ENCODE data around the gene MAOB. TPM values are rescaled to one million over a fixed set of nuclear protein-coding genes. Genes with fewer than 3 reads are reported as not detected.

The MAOB gene
- total and polyA plus RNA-seq, 5 donors from 2014 or later, result 0.13 TPM; not detected in 4

DNA sequence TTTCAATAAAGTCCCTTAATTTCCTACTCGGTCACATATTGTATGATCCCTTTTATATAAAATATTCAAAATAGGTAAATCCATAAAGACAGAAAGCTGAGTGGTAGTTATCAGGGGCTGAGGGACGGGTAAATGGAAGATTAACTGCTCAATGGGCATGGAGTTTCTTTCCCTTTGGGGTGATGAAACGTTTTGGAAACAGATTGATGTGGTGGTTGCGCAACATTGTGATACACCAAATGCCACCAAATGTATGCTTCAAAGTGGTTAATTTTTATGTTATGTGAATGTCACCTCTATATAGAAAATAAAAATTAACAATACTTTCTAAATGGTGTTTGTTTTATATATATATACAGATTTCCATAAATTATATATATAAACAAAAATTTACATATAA is 15.0 kb upstream of the MAOB start:
- Mint-ChIP-seq H3K27ac (no peak overlapping the region), H3K4me3 (no peak overlapping the region), H3K27me3 (peaks cover 4% of the 10 kb centered on the region), H3K4me1 (no peaks in the 10 kb centered on the region), H3K9me3 (no peaks in the 10 kb centered on the region), H3K36me3 (no peaks in the 10 kb centered on the region)
- no peak for ATAC-seq (ENCODE audit: low read depth in 2 of 2)
- Histone ChIP-seq H3K27ac (ENCODE audit: insufficient read depth, low read length, poor library complexity, severe bottlenecking) (no peak overlapping the region), H3K9me3 (ENCODE audit: control insufficient read depth in 2 of 2, low read length in 2 of 2) (no peaks in the 10 kb centered on the region), H3K4me1 (ENCODE audit: control insufficient read depth, insufficient read depth, low read length, poor library complexity, severe bottlenecking) (no peaks in the 10 kb centered on the region), H3K27me3 (ENCODE audit: control insufficient read depth, insufficient read depth, low read length) (no peaks in the 10 kb centered on the region), H3K4me3 (ENCODE audit: low read depth, low read length) (no peak overlapping the region), H3K36me3 (ENCODE audit: control insufficient read depth, insufficient read depth, low read length) (no peaks in the 10 kb centered on the region)
- no peak for DNase-seq

DNA sequence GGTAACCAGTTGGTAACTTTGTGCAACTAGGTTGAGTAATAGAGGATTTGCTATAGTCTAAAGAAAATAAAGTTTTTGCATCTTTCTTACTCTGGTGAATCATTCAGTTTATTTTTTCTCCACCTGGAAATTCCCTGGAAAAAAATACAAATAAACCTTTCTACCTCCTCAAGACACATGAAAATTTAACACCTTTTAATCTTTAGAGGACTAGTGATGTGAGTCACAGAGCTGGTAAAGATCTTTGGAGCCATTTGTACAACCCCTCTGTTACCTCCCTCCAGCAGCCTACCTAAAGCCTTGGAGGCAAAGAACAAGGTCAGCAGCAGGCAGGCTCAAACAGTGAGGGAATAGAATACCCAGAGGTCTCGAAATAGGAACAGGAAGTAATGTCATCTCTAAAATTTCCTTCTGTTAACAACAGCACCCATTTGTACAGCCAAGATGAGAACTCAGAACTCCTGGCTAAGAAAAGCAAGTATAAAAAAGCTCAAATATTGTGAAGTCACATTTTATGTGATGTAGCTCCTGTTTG is 10.2 kb upstream of the MAOB start:
- H3K4me1 Mint-ChIP-seq, result no peaks in the 10 kb centered on the region
- DNase-seq (no peak), ATAC-seq (ENCODE audit: low read depth in 2 of 2) (no peak)
- Histone ChIP-seq H3K4me1 (ENCODE audit: control insufficient read depth, insufficient read depth, low read length, poor library complexity, severe bottlenecking) (no peaks in the 10 kb centered on the region), H3K27me3 (ENCODE audit: control insufficient read depth, insufficient read depth, low read length) (no peaks in the 10 kb centered on the region), H3K36me3 (ENCODE audit: control insufficient read depth, insufficient read depth, low read length) (no peaks in the 10 kb centered on the region), H3K4me3 (ENCODE audit: low read depth, low read length) (no peak overlapping the region), H3K27ac (ENCODE audit: insufficient read depth, low read length, poor library complexity, severe bottlenecking) (no peak overlapping the region), H3K9me3 (ENCODE audit: control insufficient read depth in 2 of 2, low read length in 2 of 2) (peaks cover 0 to 2% of the 10 kb centered on the region in 2 experiments)
- no peaks in the 10 kb centered on the region for H3K36me3 Mint-ChIP-seq
- peaks cover 0 to 2% (median 0%) of the 10 kb centered on the region in 7 donors for H3K9me3 Mint-ChIP-seq
- H3K27me3 Mint-ChIP-seq, result peaks cover 9% of the 10 kb centered on the region
- H3K27ac Mint-ChIP-seq, result no peak overlapping the region
- no peak overlapping the region for H3K4me3 Mint-ChIP-seq

DNA sequence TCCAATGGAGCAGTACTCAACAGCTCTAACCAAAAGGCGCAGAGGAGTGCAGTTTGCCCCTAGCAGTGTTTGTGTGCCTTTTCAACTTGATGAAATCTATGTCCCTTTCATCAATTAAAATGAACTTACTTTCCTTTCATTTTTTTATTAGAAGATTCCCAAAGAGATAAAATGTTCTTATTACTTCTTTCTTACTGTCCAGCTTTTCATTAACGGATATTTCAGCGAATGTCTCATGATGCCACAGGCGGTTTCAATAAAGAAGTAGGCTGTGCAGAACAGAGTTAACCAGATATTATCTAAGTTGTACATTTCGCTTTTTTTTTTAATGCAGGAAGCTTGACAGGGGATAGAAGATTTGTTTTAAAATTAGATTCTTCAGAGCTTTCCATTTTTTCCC is 3.4 kb upstream of the MAOB start:
- H3K4me3 ChIP-seq (ENCODE audit: low read depth, low read length), result no peak overlapping the region
- H3K36me3 ChIP-seq (ENCODE audit: control insufficient read depth, insufficient read depth, low read length), result no peaks in the 10 kb centered on the region
- peaks cover 6% of the 10 kb centered on the region for H3K27me3 ChIP-seq (ENCODE audit: control insufficient read depth, insufficient read depth, low read length)
- Mint-ChIP-seq H3K27ac (no peak overlapping the region), H3K4me1 (peaks cover 0 to 2% (median 0%) of the 10 kb centered on the region in 4 donors), H3K27me3 (peaks cover 16% of the 10 kb centered on the region), H3K9me3 (peaks cover 0 to 2% (median 0%) of the 10 kb centered on the region in 7 donors), H3K4me3 (no peak overlapping the region), H3K36me3 (no peaks in the 10 kb centered on the region)
- H3K4me1 ChIP-seq (ENCODE audit: control insufficient read depth, insufficient read depth, low read length, poor library complexity, severe bottlenecking), result no peaks in the 10 kb centered on the region
- H3K9me3 ChIP-seq (ENCODE audit: control insufficient read depth in 2 of 2, low read length in 2 of 2), result peaks cover 0 to 2% of the 10 kb centered on the region in 2 experiments
- H3K27ac ChIP-seq (ENCODE audit: insufficient read depth, low read length, poor library complexity, severe bottlenecking), result no peak overlapping the region
- DNase-seq (no peak), ATAC-seq (ENCODE audit: low read depth in 2 of 2) (no peak)

DNA sequence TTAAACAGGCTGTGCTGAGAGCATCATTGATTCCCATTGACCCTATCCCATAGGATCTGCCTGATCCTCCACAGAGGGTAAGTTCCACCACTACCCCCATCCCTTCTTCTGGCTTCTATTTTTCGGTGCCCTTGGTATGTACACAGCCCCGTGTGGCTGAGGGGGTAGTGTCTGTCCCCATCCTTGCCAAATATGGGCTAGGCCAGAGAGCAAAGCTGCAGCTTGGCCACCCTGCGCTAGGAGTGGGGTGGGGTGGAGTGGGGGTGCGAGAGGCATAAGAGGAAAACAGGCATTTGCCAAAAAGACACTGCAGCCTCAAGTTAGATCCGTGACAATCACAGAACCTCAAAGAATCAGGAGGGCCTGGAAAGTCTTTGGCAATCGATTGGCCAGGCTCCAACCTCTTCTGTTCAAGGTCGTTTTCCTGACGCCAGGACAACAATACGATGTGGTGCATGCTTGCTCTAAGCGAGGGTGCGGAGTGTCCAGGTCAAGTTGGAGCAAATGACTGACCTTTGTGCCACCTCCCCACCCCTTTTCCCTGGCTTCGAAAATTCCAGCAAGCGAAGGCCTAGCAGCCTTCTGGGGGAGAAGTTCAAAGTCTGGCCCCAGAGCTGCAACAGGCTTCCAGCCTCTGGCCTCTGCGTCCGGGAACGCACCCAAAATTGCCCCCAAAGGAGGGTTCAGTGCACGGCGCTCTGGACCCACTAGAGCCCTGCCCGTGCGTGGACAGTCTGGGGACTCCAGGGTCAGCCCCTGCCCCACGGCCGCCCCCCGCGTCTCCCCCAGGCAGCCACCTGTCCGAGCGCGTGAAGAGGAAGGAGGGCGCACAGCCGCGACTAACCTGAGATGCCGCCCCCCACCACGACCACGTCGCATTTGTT is 598 bp downstream of the MAOB start:
- Mint-ChIP-seq H3K4me1 (peaks cover 0 to 2% (median 0%) of the 10 kb centered on the region in 4 donors), H3K36me3 (no peaks in the 10 kb centered on the region), H3K27ac (no peak overlapping the region), H3K9me3 (no peaks in the 10 kb centered on the region), H3K4me3 (no peak overlapping the region), H3K27me3 (peaks cover 19% of the 10 kb centered on the region)
- Histone ChIP-seq H3K27ac (ENCODE audit: insufficient read depth, low read length, poor library complexity, severe bottlenecking) (no peak overlapping the region), H3K36me3 (ENCODE audit: control insufficient read depth, insufficient read depth, low read length) (no peaks in the 10 kb centered on the region), H3K4me1 (ENCODE audit: control insufficient read depth, insufficient read depth, low read length, poor library complexity, severe bottlenecking) (no peaks in the 10 kb centered on the region), H3K4me3 (ENCODE audit: low read depth, low read length) (no peak overlapping the region), H3K9me3 (ENCODE audit: control insufficient read depth in 2 of 2, low read length in 2 of 2) (no peaks in the 10 kb centered on the region), H3K27me3 (ENCODE audit: control insufficient read depth, insufficient read depth, low read length) (peaks cover 9% of the 10 kb centered on the region)
- DNase-seq (no peak), ATAC-seq (ENCODE audit: low read depth in 2 of 2) (no peak)

DNA sequence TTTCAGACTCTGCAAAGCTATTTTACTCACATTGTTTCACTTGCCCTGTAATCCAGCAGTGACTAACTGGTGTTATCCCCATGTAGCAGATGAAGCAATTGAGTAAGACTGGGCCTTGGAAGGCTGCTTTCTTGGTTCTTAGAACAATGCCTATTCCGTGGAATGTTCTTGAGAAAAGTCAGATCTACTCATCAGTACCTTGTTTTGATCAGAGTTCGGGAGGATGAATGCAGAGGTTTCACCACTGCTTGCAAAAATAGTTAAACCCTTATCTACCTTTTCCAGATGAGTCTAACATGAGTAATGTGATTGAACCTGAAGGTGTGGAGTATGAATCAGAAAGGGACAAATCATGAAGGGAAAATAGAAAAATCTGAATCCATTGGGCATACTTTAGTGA is 1.8 kb downstream of the MAOB start:
- Mint-ChIP-seq H3K36me3 (no peaks in the 10 kb centered on the region), H3K4me3 (no peak overlapping the region)
- ATAC-seq (ENCODE audit: low read depth in 2 of 2), result no peak

DNA sequence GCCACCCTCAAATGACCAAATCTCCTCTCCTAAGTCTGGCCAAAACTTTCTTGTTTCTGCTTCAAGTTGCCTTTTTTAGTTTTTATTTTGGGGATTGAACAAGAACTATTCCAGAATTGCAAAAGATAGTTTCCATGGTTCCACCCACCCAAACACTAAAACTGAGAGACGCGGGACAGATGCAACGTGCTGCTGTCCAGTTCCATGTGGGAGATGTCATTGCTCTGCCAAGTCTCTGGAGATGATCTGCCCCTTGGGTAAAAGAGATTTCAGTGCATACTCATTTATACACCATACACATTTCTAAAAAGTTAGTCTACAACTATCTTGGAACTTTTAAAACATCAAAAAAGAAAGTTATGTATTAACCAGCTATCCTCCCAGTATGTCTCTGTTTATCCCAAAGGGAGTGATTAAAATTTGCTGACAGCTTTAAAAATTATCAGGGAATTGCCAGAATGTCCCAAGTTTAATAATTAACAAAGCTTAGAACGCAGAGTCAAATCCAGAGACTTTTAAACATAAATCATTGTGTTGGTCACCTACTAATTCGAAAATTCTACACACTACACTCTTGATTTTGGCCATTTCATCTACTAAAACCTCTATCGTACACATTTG is 3.2 kb downstream of the MAOB start:
- Mint-ChIP-seq H3K36me3 (no peaks in the 10 kb centered on the region), H3K9me3 (peaks cover 0 to 3% (median 0%) of the 10 kb centered on the region in 7 donors), H3K27ac (no peak overlapping the region), H3K4me1 (peaks cover 0 to 2% (median 0%) of the 10 kb centered on the region in 4 donors), H3K4me3 (no peak overlapping the region), H3K27me3 (peaks cover 26% of the 10 kb centered on the region)
- Histone ChIP-seq H3K4me3 (ENCODE audit: low read depth, low read length) (no peak overlapping the region), H3K4me1 (ENCODE audit: control insufficient read depth, insufficient read depth, low read length, poor library complexity, severe bottlenecking) (no peaks in the 10 kb centered on the region), H3K27ac (ENCODE audit: insufficient read depth, low read length, poor library complexity, severe bottlenecking) (no peak overlapping the region), H3K36me3 (ENCODE audit: control insufficient read depth, insufficient read depth, low read length) (no peaks in the 10 kb centered on the region), H3K9me3 (ENCODE audit: control insufficient read depth in 2 of 2, low read length in 2 of 2) (no peaks in the 10 kb centered on the region), H3K27me3 (ENCODE audit: control insufficient read depth, insufficient read depth, low read length) (peaks cover 9% of the 10 kb centered on the region)
- no peak for DNase-seq
- ATAC-seq (ENCODE audit: low read depth in 2 of 2), result no peak

More for the DNA sequence above, 1.8 kb downstream of the MAOB start:
- DNase-seq, result no peak
- Histone ChIP-seq H3K27ac (ENCODE audit: insufficient read depth, low read length, poor library complexity, severe bottlenecking) (no peak overlapping the region), H3K36me3 (ENCODE audit: control insufficient read depth, insufficient read depth, low read length) (no peaks in the 10 kb centered on the region), H3K4me1 (ENCODE audit: control insufficient read depth, insufficient read depth, low read length, poor library complexity, severe bottlenecking) (no peaks in the 10 kb centered on the region), H3K9me3 (ENCODE audit: control insufficient read depth in 2 of 2, low read length in 2 of 2) (no peaks in the 10 kb centered on the region), H3K27me3 (ENCODE audit: control insufficient read depth, insufficient read depth, low read length) (peaks cover 9% of the 10 kb centered on the region), H3K4me3 (ENCODE audit: low read depth, low read length) (no peak overlapping the region)
- Mint-ChIP-seq H3K27ac (no peak overlapping the region), H3K9me3 (no peaks in the 10 kb centered on the region), H3K27me3 (peaks cover 20% of the 10 kb centered on the region), H3K4me1 (peaks cover 0 to 2% (median 0%) of the 10 kb centered on the region in 4 donors)

DNA sequence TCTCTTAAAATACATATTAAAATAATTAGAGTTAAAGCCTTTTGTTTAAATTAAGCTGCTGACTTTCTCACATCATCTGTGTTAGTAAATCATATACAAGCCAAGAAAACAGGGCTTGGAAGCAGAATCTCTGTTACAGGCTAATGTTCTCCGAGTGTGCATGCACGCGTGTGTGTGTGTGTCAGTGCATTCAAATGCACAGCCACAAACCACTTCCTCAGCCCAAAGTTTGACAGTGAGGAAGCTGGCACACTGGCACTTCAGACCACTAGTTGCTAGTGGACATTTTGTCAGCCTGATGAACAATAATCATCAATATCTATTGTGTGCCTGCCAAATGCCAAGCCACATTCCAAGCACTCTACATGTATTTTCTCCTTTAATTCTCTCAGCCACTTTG is 5.6 kb downstream of the MAOB start:
- Mint-ChIP-seq H3K27me3 (peaks cover 15% of the 10 kb centered on the region), H3K9me3 (peaks cover 0 to 3% (median 0%) of the 10 kb centered on the region in 7 donors), H3K27ac (no peak overlapping the region), H3K4me3 (no peak overlapping the region), H3K36me3 (no peaks in the 10 kb centered on the region), H3K4me1 (no peaks in the 10 kb centered on the region)
- H3K36me3 ChIP-seq (ENCODE audit: control insufficient read depth, insufficient read depth, low read length), result no peaks in the 10 kb centered on the region
- peak in 1 of 3 donors; percentile 4 for DNase-seq
- no peak overlapping the region for H3K4me3 ChIP-seq (ENCODE audit: low read depth, low read length)
- peaks cover 9% of the 10 kb centered on the region for H3K27me3 ChIP-seq (ENCODE audit: control insufficient read depth, insufficient read depth, low read length)
- no peak overlapping the region for H3K27ac ChIP-seq (ENCODE audit: insufficient read depth, low read length, poor library complexity, severe bottlenecking)
- H3K9me3 ChIP-seq (ENCODE audit: control insufficient read depth in 2 of 2, low read length in 2 of 2), result peaks cover 0 to 1% of the 10 kb centered on the region in 2 experiments
- no peaks in the 10 kb centered on the region for H3K4me1 ChIP-seq (ENCODE audit: control insufficient read depth, insufficient read depth, low read length, poor library complexity, severe bottlenecking)
- no peak for ATAC-seq (ENCODE audit: low read depth in 2 of 2)
